ENCODE measurements around the gene ACOD1. TPM values are rescaled to one million over a fixed set of nuclear protein-coding genes. Genes with fewer than 3 reads are reported as not detected.

Gene ACOD1
- total RNA-seq, 4 donors from 2014 or later = not detected

DNA sequence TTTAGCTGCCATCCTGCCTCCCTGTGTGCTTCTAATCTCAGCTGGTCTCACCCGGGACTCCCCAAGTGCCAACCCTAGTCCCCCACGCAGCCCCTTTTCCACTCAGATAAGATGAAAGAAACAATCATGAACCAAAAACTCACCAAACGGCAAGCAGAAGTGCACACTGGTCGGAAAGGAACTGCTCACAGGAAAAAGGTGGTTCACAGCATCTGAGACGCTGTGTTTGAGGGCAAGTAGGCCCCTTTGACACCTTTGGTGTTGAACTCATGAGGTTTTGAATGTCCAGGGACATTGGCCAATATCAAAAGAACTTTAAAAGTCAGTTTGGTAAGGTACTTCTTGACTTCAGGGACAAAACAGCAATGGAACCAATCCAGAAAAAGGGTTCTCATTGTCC, 20.4 kb upstream of the ACOD1 start:
- intact Hi-C loops (cut with DNase I) = no loop called here
- TF ChIP-seq CTCF (IDR thresholded peaks at IDR 0.05) (no peak), POLR2A (IDR thresholded peaks at IDR 0.05) (no peak)
- no peaks in the 10 kb centered on the region for H3K27me3 ChIP-seq
- no peaks in the 10 kb centered on the region for H3K36me3 ChIP-seq
- no peaks in the 10 kb centered on the region for H3K4me1 ChIP-seq
- WGBS, 2 donors = 86 to 88% methylated on average over 5 of the region's 5 CpGs
- no peak overlapping the region for H3K4me3 ChIP-seq (replicated peaks in 1 of 3)
- DNase-seq = no peak
- H3K9me3 ChIP-seq = no peaks in the 10 kb centered on the region
- no peak overlapping the region for H3K27ac ChIP-seq

DNA sequence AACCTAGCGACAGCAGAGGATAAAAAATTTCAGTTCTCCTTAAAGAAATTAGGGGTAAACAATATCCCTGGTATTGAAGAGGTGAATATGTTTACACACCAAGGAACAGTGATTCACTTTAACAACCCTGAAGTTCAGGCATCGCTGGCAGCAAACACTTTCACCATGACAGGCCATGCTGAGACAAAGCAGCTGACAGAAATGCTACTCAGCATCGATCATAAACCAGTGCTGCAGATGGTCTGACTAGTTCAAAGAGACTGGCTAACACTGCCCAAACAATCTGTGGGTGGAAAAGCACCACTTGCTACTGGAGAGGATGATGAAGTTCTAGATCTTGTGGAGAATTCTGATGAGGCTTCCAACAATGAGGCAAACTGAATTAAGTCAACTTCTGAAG, 19.9 kb upstream of the ACOD1 start:
- TF ChIP-seq POLR2A (IDR thresholded peaks at IDR 0.05) (no peak), CTCF (IDR thresholded peaks at IDR 0.05) (no peak)
- Histone ChIP-seq H3K27ac (no peak overlapping the region), H3K4me3 (replicated peaks in 1 of 3) (no peak overlapping the region), H3K36me3 (no peaks in the 10 kb centered on the region), H3K27me3 (no peaks in the 10 kb centered on the region), H3K4me1 (no peaks in the 10 kb centered on the region), H3K9me3 (no peaks in the 10 kb centered on the region)
- intact Hi-C loops (cut with DNase I) = no loop called here
- 82 to 98% methylated on average over 3 of the region's 3 CpGs for WGBS, 2 donors
- no peak for DNase-seq

GRCh38 chr13:76929320-76929719, 19.0 kb upstream of the ACOD1 start:
- no peak overlapping the region for H3K4me3 ChIP-seq (replicated peaks in 1 of 3)
- no peaks in the 10 kb centered on the region for H3K4me1 ChIP-seq
- H3K27ac ChIP-seq = no peak overlapping the region
- no peaks in the 10 kb centered on the region for H3K9me3 ChIP-seq
- WGBS, 2 donors = 90 to 91% methylated on average over 8 of the region's 8 CpGs
- intact Hi-C loops (cut with DNase I) = no loop called here
- no peak for DNase-seq
- TF ChIP-seq CTCF (IDR thresholded peaks at IDR 0.05) (no peak), POLR2A (IDR thresholded peaks at IDR 0.05) (no peak)
- no peaks in the 10 kb centered on the region for H3K27me3 ChIP-seq
- no peaks in the 10 kb centered on the region for H3K36me3 ChIP-seq

DNA sequence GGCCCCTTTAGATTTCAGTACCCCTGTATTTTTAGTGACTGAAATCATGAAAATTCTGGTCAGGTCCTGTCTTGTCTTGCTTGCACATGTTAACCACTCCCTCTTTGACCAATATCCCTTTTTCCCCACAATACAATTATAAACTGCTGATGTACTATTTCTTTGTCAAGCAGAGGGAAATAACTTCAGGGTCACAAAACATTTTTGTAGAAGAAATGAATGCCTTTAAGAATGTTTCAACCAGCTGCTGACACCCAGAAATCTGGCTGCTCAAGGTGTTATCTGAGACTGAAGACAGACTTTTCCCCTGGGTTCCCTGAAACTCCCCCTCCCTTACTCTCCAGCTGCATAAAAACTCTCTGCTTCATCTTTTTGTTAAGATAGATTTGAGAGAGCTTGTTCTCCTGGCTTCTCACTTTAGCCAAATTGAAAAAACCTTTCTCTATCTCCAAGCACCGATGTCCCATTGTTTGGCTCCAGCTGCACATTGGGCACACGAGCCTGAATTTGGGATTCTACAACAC, 18.4 kb upstream of the ACOD1 start:
- WGBS, 2 donors = 80 to 82% methylated on average over 2 of the region's 2 CpGs
- H3K27me3 ChIP-seq = no peaks in the 10 kb centered on the region
- no peaks in the 10 kb centered on the region for H3K4me1 ChIP-seq
- H3K27ac ChIP-seq = no peak overlapping the region
- TF ChIP-seq CTCF (IDR thresholded peaks at IDR 0.05) = no peak
- TF ChIP-seq POLR2A (IDR thresholded peaks at IDR 0.05) = no peak
- intact Hi-C loops (cut with DNase I) = no loop called here
- no peak for DNase-seq
- no peaks in the 10 kb centered on the region for H3K9me3 ChIP-seq
- no peak overlapping the region for H3K4me3 ChIP-seq (replicated peaks in 1 of 3)
- H3K36me3 ChIP-seq = no peaks in the 10 kb centered on the region

- Histone ChIP-seq H3K27ac (no peak overlapping the region), H3K27me3 (no peaks in the 10 kb centered on the region), H3K9me3 (no peaks in the 10 kb centered on the region), H3K4me3 (replicated peaks in 1 of 3) (no peak overlapping the region), H3K4me1 (no peaks in the 10 kb centered on the region), H3K36me3 (no peaks in the 10 kb centered on the region)
- TF ChIP-seq POLR2A (IDR thresholded peaks at IDR 0.05) = no peak
- TF ChIP-seq CTCF (IDR thresholded peaks at IDR 0.05) = no peak
- 78 to 79% methylated on average over 4 of the region's 4 CpGs for WGBS, 2 donors
- intact Hi-C loops (cut with DNase I) = no loop called here
- DNase-seq = no peak
Measured at GRCh38 chr13:76932076-76932475, 16.2 kb upstream of the ACOD1 start.

Data from thyroid gland (tissue), 4 donors.